HCT116 (cell line): ENCODE results near the gene NAPEPLD. TPM values are rescaled to one million over a fixed set of nuclear protein-coding genes. Genes with fewer than 3 reads are reported as not detected.

ENCODE experiments used
- ATAC-seq: fragments of 200-7000 bp; cut with Tn5 transposase; 2 replicates; pipeline ENCODE4 v1.9.1; 2020; ENCODE audit warnings: mild to moderate bottlenecking, moderate library complexity
- BruUV-seq: library from RNA; stranded (reverse); fragments of 400-500 nt; replicated peaks from 2 replicates; lab custom pipeline; 2021; lab: Mats Ljungman, UMichigan
- CTCF ChIA-PET: fragments of 300-600 bp; sonication (Branson Sonifier 250); formaldehyde crosslinking; loops from one replicate; lab custom pipeline; 2021; ENCODE audit warnings: antibody characterized with exemption; lab: Charles Lee
- POLR2A ChIA-PET: fragments of 300-600, 350-600 bp; sonication (Branson Sonifier 250); formaldehyde crosslinking; loops from one replicate; lab custom pipeline; 2021; ENCODE audit warnings: antibody characterized with exemption; lab: Charles Lee
- RAD21 ChIA-PET, 2 experiments: fragments of 300-600 bp; sonication (Branson Sonifier 250); formaldehyde crosslinking; loops; one replicate each; lab custom pipeline; 2023; ENCODE audit warnings: low total read pairs in 2 of 2; ENCODE audit not compliant: uncharacterized antibody in 2 of 2, unreplicated experiment in 2 of 2, low non-redundant PET in 1 of 2; lab: Charles Lee
- DNase-seq: peaks from one replicate; pipeline ENCODE4 v3.0.0-alpha.2; 2010; ENCODE audit warnings: low read depth, low spot score
- H2AFZ ChIP-seq: fragments of 200-600 bp; shearing (Covaris generic), sonication (generic); 2 replicates; pipeline ENCODE4 v1.6.1; 2017; ENCODE audit warnings: low read depth, mixed run types, mixed read lengths, antibody characterized with exemption, low read length; ENCODE audit not compliant: poor library complexity, severe bottlenecking
- H3K27ac ChIP-seq: 2 replicates; pipeline ENCODE4 v1.5.1; 2012; ENCODE audit warnings: low read depth, low read length
- H3K27me3 ChIP-seq: fragments of 200-600 bp; sonication (generic); 2 replicates; pipeline ENCODE4 v1.6.1; 2016; ENCODE audit warnings: mixed run types, low read length, mixed read lengths; ENCODE audit not compliant: insufficient read depth
- H3K36me3 ChIP-seq, 2 experiments: fragments of 200-500 bp in 1 of 2; fragments of 200-600 bp in 1 of 2; sonication (Bioruptor generic) in 1 of 2; sonication (generic) in 1 of 2; 2 replicates each; pipeline versions ENCODE4 v1.5.1 to v1.6.1; 2014 to 2016; ENCODE audit warnings: low read length in 2 of 2, inconsistent platforms in 1 of 2, mixed read lengths in 1 of 2, mixed run types in 1 of 2; ENCODE audit not compliant: insufficient read depth in 2 of 2, control insufficient read depth in 1 of 2
- H3K4me1 ChIP-seq, 2 experiments: fragments of 200-600 bp in 1 of 2; sonication (generic) in 1 of 2; 2 replicates each; pipeline versions ENCODE4 v1.5.1 to v1.6.1; 2012 to 2017; ENCODE audit warnings: low read length in 2 of 2, inconsistent platforms in 1 of 2, mild to moderate bottlenecking in 1 of 2, mixed read lengths in 1 of 2, mixed run types in 1 of 2, moderate library complexity in 1 of 2; ENCODE audit not compliant: insufficient read depth in 2 of 2, control insufficient read depth in 1 of 2
- H3K4me2 ChIP-seq: fragments of 200-600 bp; sonication (generic); 2 replicates; pipeline ENCODE4 v1.6.1; 2017; ENCODE audit warnings: mixed run types, low read length, mixed read lengths
- H3K4me3 ChIP-seq, 2 experiments: fragments of 200-600 bp in 1 of 2; sonication (generic) in 1 of 2; replicated peaks in 1 of 2; 2 replicates each; pipeline ENCODE4 v1.5.1; 2011 to 2016; ENCODE audit warnings: low read length in 2 of 2, control low read depth in 1 of 2, low read depth in 1 of 2, mild to moderate bottlenecking in 1 of 2, mixed read lengths in 1 of 2, mixed run types in 1 of 2
- H3K79me2 ChIP-seq: fragments of 200-600 bp; sonication (generic); 2 replicates; pipeline ENCODE4 v1.6.1; 2017; ENCODE audit warnings: mild to moderate bottlenecking, mixed run types, low read length, moderate library complexity, mixed read lengths; ENCODE audit not compliant: insufficient read depth
- H3K9ac ChIP-seq: fragments of 200-600 bp; sonication (generic); 2 replicates; pipeline ENCODE4 v1.6.1; 2016; ENCODE audit warnings: low read length, mixed read lengths
- H3K9me2 ChIP-seq: fragments of 200-600 bp; sonication (generic), shearing (Covaris generic); 2 replicates; pipeline ENCODE4 v1.6.1; 2017; ENCODE audit warnings: mixed run types, mild to moderate bottlenecking, moderate library complexity; ENCODE audit not compliant: insufficient read depth
- H3K9me3 ChIP-seq, 2 experiments: fragments of 200-500 bp in 1 of 2; fragments of 200-600 bp in 1 of 2; sonication (Bioruptor generic) in 1 of 2; sonication (generic) in 1 of 2; 2 replicates each; pipeline ENCODE4 v1.6.1; 2014 to 2017; ENCODE audit warnings: low read length in 2 of 2, mixed read lengths in 2 of 2, inconsistent platforms in 1 of 2, low read depth in 1 of 2, mild to moderate bottlenecking in 1 of 2, mixed run types in 1 of 2, moderate library complexity in 1 of 2; ENCODE audit not compliant: control insufficient read depth in 1 of 2, insufficient read depth in 1 of 2
- H4K20me1 ChIP-seq: fragments of 200-600 bp; sonication (generic), shearing (Covaris generic); 2 replicates; pipeline ENCODE4 v1.6.1; 2017; ENCODE audit warnings: mixed run types, mild to moderate bottlenecking, moderate library complexity; ENCODE audit not compliant: insufficient read depth
- ATF3 ChIP-seq: IDR thresholded peaks from 2 replicates; pipeline ENCODE4 v1.6.1; 2012
- CBX3 ChIP-seq: IDR thresholded peaks from 2 replicates; pipeline ENCODE4 v1.6.1; 2012; ENCODE audit warnings: low read depth
- CEBPB ChIP-seq: IDR thresholded peaks from 2 replicates; pipeline ENCODE4 v1.6.1; 2012; ENCODE audit warnings: low read depth
- CTCF ChIP-seq, 3 experiments: fragments of 200-600 bp in 1 of 3; sonication (generic) in 1 of 3; IDR thresholded peaks in 2 of 3; conservative IDR thresholded peaks in 1 of 3; 2 replicates each; pipeline ENCODE4 v1.5.1; 2012 to 2017; ENCODE audit warnings: low read depth in 2 of 3, low read length in 2 of 3, antibody characterized with exemption in 1 of 3, borderline replicate concordance in 1 of 3, control low read depth in 1 of 3, mild to moderate bottlenecking in 1 of 3, mixed read lengths in 1 of 3, mixed run types in 1 of 3, moderate library complexity in 1 of 3; ENCODE audit not compliant: insufficient read depth in 1 of 3
- EGR1 ChIP-seq: IDR thresholded peaks from 2 replicates; pipeline ENCODE4 v1.6.1; 2012; ENCODE audit warnings: low read depth
- ELF1 ChIP-seq: IDR thresholded peaks from 2 replicates; pipeline ENCODE4 v1.6.1; 2012; ENCODE audit warnings: low read depth, borderline replicate concordance
- EZH2 ChIP-seq: fragments of 200-600 bp; sonication (generic); IDR thresholded peaks from 2 replicates; pipeline ENCODE4 v1.6.1; 2017; ENCODE audit warnings: antibody characterized with exemption, mixed run types
- EZH2phosphoT487 ChIP-seq: fragments of 200-600 bp; IDR thresholded peaks from 2 replicates; pipeline ENCODE4 v1.6.1; 2018; ENCODE audit warnings: antibody characterized with exemption, borderline replicate concordance
- FOSL1 ChIP-seq: IDR thresholded peaks from 2 replicates; pipeline ENCODE4 v1.6.1; 2012; ENCODE audit warnings: low read depth
- JUND ChIP-seq: IDR thresholded peaks from 2 replicates; pipeline ENCODE4 v1.6.1; 2012
- MAX ChIP-seq: IDR thresholded peaks from 2 replicates; pipeline ENCODE4 v1.6.1; 2012
- POLR2AphosphoS5 ChIP-seq: IDR thresholded peaks from 2 replicates; pipeline ENCODE4 v1.6.1; 2011; ENCODE audit warnings: mild to moderate bottlenecking, low read depth, low read length, moderate library complexity
- RAD21 ChIP-seq: IDR thresholded peaks from 2 replicates; pipeline ENCODE4 v1.6.1; 2012; ENCODE audit warnings: low read depth, mild to moderate bottlenecking
- REST ChIP-seq: IDR thresholded peaks from 2 replicates; pipeline ENCODE4 v1.6.1; 2012; ENCODE audit warnings: low read depth
- SIN3A ChIP-seq: IDR thresholded peaks from 2 replicates; pipeline ENCODE4 v1.6.1; 2012; ENCODE audit warnings: low read depth
- SRF ChIP-seq: IDR thresholded peaks from 2 replicates; pipeline ENCODE4 v1.6.1; 2012; ENCODE audit warnings: low read depth
- TCF7L2 ChIP-seq: IDR thresholded peaks from 2 replicates; pipeline ENCODE4 v1.7.0; 2011; ENCODE audit warnings: borderline replicate concordance, inconsistent platforms; ENCODE audit not compliant: insufficient read depth, insufficient read length; ENCODE audit errors: extremely low read depth
- YY1 ChIP-seq: IDR thresholded peaks from 2 replicates; pipeline ENCODE4 v1.6.1; 2011; ENCODE audit warnings: low read length, low read depth, moderate library complexity, mild to moderate bottlenecking; ENCODE audit not compliant: insufficient replicate concordance; ENCODE audit errors: extremely low read depth
- ZFX ChIP-seq: fragments of 450-650 bp; IDR thresholded peaks from 2 replicates; pipeline ENCODE4 v1.6.1; 2017
- ZNF274 ChIP-seq: fragments of 200-500 bp; sonication (Bioruptor generic); IDR thresholded peaks from 2 replicates; pipeline ENCODE4 v1.6.1; 2014; ENCODE audit warnings: mild to moderate bottlenecking, low read depth, low read length, inconsistent platforms
- intact Hi-C: fragments of 100-400 bp; cut with micrococcal nuclease; formaldehyde crosslinking; loops from 2 replicates; pipeline ENCODE4 v1.10.0; 2022
- total RNA-seq: library from RNA; stranded (reverse); gene quantifications from one replicate; pipeline ENCODE4 v1.2.1, GENCODE V29; 2021; ENCODE audit not compliant: unreplicated experiment

NAPEPLD gene
- total RNA-seq, 1 experiment from 2014 or later, result 9.7 TPM

- H3K4me2 ChIP-seq, result 0 out of 2 replicates have a peak overlapping the region, but pooled peaks have one; percentile 81
- no peaks in the 10 kb centered on the region for H3K27me3 ChIP-seq
- H2AFZ ChIP-seq, result no peak overlapping the region
- H3K4me1 ChIP-seq, result peaks cover 3 to 14% of the 10 kb centered on the region in 2 experiments; a peak in 2 of 4 replicates
- ATAC-seq (no peak), DNase-seq (no peak)
- ChIA-PET RAD21 (no interaction called here), CTCF (no interaction called here), POLR2A (no interaction called here)
- H3K27ac ChIP-seq, result no peak overlapping the region
- no TSS peak for BruUV-seq
- no peak for TF ChIP-seq FOSL1
- no peak for TF ChIP-seq SIN3A
- TF ChIP-seq YY1, result no peak
- TF ChIP-seq ATF3, result no peak
- TF ChIP-seq CTCF (IDR thresholded peaks at IDR 0.05 in 2 of 3, conservative IDR thresholded peaks at IDR 0.05 in 1 of 3; ENCODE audit: borderline replicate concordance in 1 of 3, insufficient read depth in 1 of 3, low read depth in 2 of 3, low read length in 2 of 3), result no peak
- TF ChIP-seq RAD21, result no peak
- TF ChIP-seq JUND, result no peak
- no peak for TF ChIP-seq EGR1
- no peak for TF ChIP-seq ELF1
- no peak for TF ChIP-seq ZFX
- no peak for TF ChIP-seq EZH2phosphoT487
- TF ChIP-seq REST, result no peak
- no peak for TF ChIP-seq MAX
- no peak for TF ChIP-seq ZNF274
- TF ChIP-seq CEBPB, result no peak
- no peak for TF ChIP-seq TCF7L2
- no peak for TF ChIP-seq CBX3
- no peak for TF ChIP-seq SRF
- no peak for TF ChIP-seq EZH2
- no peak for TF ChIP-seq POLR2AphosphoS5
- intact Hi-C loops, result loop anchor here (10.0 kb wide), 1 partner anchor 328 kb away; no protein-coding TSS in a partner anchor
- H3K4me3 ChIP-seq, result no peak overlapping the region
- H3K9ac ChIP-seq, result no peak overlapping the region
- H3K9me2 ChIP-seq, result no peaks in the 10 kb centered on the region
- no peaks in the 10 kb centered on the region for H3K36me3 ChIP-seq
- no peaks in the 10 kb centered on the region for H4K20me1 ChIP-seq
- H3K9me3 ChIP-seq, result no peaks in the 10 kb centered on the region
- H3K79me2 ChIP-seq, result peaks cover 52% of the 10 kb centered on the region
Observed at GRCh38 chr7:103076764-103077163, 72.1 kb downstream of the NAPEPLD start.
